OCI-LY1 (cell line): ENCODE data around the gene C10orf120.

Experiments used
- H2AFZ ChIP-seq: fragments of 200-600 bp; sonication (generic), shearing (Covaris generic); 2 replicates; pipeline ENCODE4 v1.6.0; 2014; ENCODE audit warnings: antibody characterized with exemption, mild to moderate bottlenecking, low read length
- H3F3A ChIP-seq: fragments of 200-600 bp; sonication (generic), shearing (Covaris generic); 2 replicates; pipeline ENCODE4 v1.6.0; 2014; ENCODE audit warnings: mild to moderate bottlenecking, antibody characterized with exemption, low read length, moderate library complexity; ENCODE audit not compliant: insufficient read depth
- H3K27ac ChIP-seq: fragments of 200-600 bp; sonication (generic); 2 replicates; pipeline ENCODE4 v1.5.1; 2014; ENCODE audit warnings: low read length, mixed run types, mild to moderate bottlenecking, low read depth; ENCODE audit not compliant: poor library complexity, severe bottlenecking
- H3K27me3 ChIP-seq: fragments of 200-600 bp; sonication (generic); 2 replicates; pipeline ENCODE4 v1.6.0; 2014; ENCODE audit warnings: antibody characterized with exemption, mild to moderate bottlenecking, low read length, moderate library complexity; ENCODE audit not compliant: insufficient read depth
- H3K36me3 ChIP-seq: fragments of 200-600 bp; sonication (generic); 2 replicates; pipeline ENCODE4 v1.6.1; 2014; ENCODE audit warnings: mild to moderate bottlenecking, antibody characterized with exemption, low read length, moderate library complexity, mixed read lengths; ENCODE audit not compliant: insufficient read depth
- H3K4me1 ChIP-seq: fragments of 200-600 bp; sonication (generic); 2 replicates; pipeline ENCODE4 v1.5.1; 2014; ENCODE audit warnings: mild to moderate bottlenecking, low read length, moderate library complexity; ENCODE audit not compliant: insufficient read depth, severe bottlenecking
- H3K4me2 ChIP-seq: fragments of 200-600 bp; sonication (generic), shearing (Covaris generic); 2 replicates; pipeline ENCODE4 v1.6.1; 2014; ENCODE audit warnings: low read length
- H3K4me3 ChIP-seq: fragments of 200-600 bp; sonication (generic); 2 replicates; pipeline ENCODE4 v1.5.1; 2014; ENCODE audit warnings: low read length, low read depth, mild to moderate bottlenecking, mixed read lengths; ENCODE audit not compliant: poor library complexity, severe bottlenecking
- H3K79me2 ChIP-seq: fragments of 200-600 bp; shearing (Covaris generic); 2 replicates; pipeline ENCODE4 v1.6.1; 2016; ENCODE audit warnings: mixed run types, low read length, mixed read lengths; ENCODE audit not compliant: insufficient read depth
- H3K9ac ChIP-seq: fragments of 200-600 bp; sonication (generic), shearing (Covaris generic); 2 replicates; pipeline ENCODE4 v1.6.1; 2014; ENCODE audit warnings: mild to moderate bottlenecking, low read length, mixed read lengths
- H3K9me2 ChIP-seq: fragments of 200-600 bp; sonication (generic), shearing (Covaris generic); 2 replicates; pipeline ENCODE4 v1.6.1; 2014; ENCODE audit warnings: low read depth, mild to moderate bottlenecking, low read length, mixed read lengths
- H3K9me3 ChIP-seq: fragments of 200-600 bp; shearing (Covaris generic); 2 replicates; pipeline ENCODE4 v1.6.1; 2014; ENCODE audit warnings: low read length, mixed read lengths
- H4K20me1 ChIP-seq: fragments of 200-600 bp; sonication (generic), shearing (Covaris generic); 2 replicates; pipeline ENCODE4 v1.6.0; 2016; ENCODE audit warnings: mild to moderate bottlenecking, low read length; ENCODE audit not compliant: insufficient read depth
- EZH2 ChIP-seq: fragments of 200-600 bp; sonication (generic), shearing (Covaris generic); IDR thresholded peaks from 2 replicates; pipeline ENCODE4 v1.8.0; 2017; ENCODE audit warnings: borderline replicate concordance, mixed run types, mild to moderate bottlenecking, antibody characterized with exemption, low read length, moderate library complexity, mixed read lengths
- TF ChIP-seq, protein P1 (sequence below): fragments of 200-600 bp; sonication (generic), shearing (Covaris generic); IDR thresholded peaks from 2 replicates; pipeline ENCODE4 v1.5.1; 2017; ENCODE audit warnings: mild to moderate bottlenecking, antibody characterized with exemption, low read length, moderate library complexity, mixed read lengths

C10orf120 gene

GRCh38 chr10:122701652-122702051, 2.0 kb upstream of the C10orf120 start:
- no peak overlapping the region for H3K4me2 ChIP-seq
- H3K9ac ChIP-seq = no peak overlapping the region
- no peaks in the 10 kb centered on the region for H3K27me3 ChIP-seq
- H3K79me2 ChIP-seq = no peaks in the 10 kb centered on the region
- no peaks in the 10 kb centered on the region for H3K9me2 ChIP-seq
- H3K4me1 ChIP-seq = no peaks in the 10 kb centered on the region
- H4K20me1 ChIP-seq = no peaks in the 10 kb centered on the region
- no peaks in the 10 kb centered on the region for H3F3A ChIP-seq
- H3K36me3 ChIP-seq = no peaks in the 10 kb centered on the region
- H3K27ac ChIP-seq = no peak overlapping the region
- H2AFZ ChIP-seq = no peak overlapping the region
- no peak for TF ChIP-seq EZH2
- TF ChIP-seq, protein P1, sequence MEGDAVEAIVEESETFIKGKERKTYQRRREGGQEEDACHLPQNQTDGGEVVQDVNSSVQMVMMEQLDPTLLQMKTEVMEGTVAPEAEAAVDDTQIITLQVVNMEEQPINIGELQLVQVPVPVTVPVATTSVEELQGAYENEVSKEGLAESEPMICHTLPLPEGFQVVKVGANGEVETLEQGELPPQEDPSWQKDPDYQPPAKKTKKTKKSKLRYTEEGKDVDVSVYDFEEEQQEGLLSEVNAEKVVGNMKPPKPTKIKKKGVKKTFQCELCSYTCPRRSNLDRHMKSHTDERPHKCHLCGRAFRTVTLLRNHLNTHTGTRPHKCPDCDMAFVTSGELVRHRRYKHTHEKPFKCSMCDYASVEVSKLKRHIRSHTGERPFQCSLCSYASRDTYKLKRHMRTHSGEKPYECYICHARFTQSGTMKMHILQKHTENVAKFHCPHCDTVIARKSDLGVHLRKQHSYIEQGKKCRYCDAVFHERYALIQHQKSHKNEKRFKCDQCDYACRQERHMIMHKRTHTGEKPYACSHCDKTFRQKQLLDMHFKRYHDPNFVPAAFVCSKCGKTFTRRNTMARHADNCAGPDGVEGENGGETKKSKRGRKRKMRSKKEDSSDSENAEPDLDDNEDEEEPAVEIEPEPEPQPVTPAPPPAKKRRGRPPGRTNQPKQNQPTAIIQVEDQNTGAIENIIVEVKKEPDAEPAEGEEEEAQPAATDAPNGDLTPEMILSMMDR = no peak
- H3K4me3 ChIP-seq = no peak overlapping the region
- no peaks in the 10 kb centered on the region for H3K9me3 ChIP-seq

GRCh38 chr10:122696687-122697086, 3.0 kb downstream of the C10orf120 start:
- Histone ChIP-seq H4K20me1 (no peaks in the 10 kb centered on the region), H3K27ac (no peak overlapping the region), H3F3A (no peaks in the 10 kb centered on the region), H3K27me3 (no peaks in the 10 kb centered on the region), H3K9ac (no peak overlapping the region), H3K79me2 (no peaks in the 10 kb centered on the region), H3K4me1 (no peaks in the 10 kb centered on the region), H3K36me3 (no peaks in the 10 kb centered on the region), H3K4me2 (no peak overlapping the region), H3K4me3 (no peak overlapping the region), H3K9me2 (no peaks in the 10 kb centered on the region), H3K9me3 (no peaks in the 10 kb centered on the region), H2AFZ (no peak overlapping the region)
- TF ChIP-seq, protein P1 = no peak
- TF ChIP-seq EZH2 = no peak

GRCh38 chr10:122692744-122693143, 6.9 kb downstream of the C10orf120 start:
- TF ChIP-seq EZH2 = no peak
- TF ChIP-seq, protein P1 = no peak
- Histone ChIP-seq H3K4me3 (no peak overlapping the region), H3K36me3 (no peaks in the 10 kb centered on the region), H3K9me3 (no peaks in the 10 kb centered on the region), H2AFZ (no peak overlapping the region), H4K20me1 (no peaks in the 10 kb centered on the region), H3K27ac (no peak overlapping the region), H3F3A (no peaks in the 10 kb centered on the region), H3K4me2 (no peak overlapping the region), H3K79me2 (no peaks in the 10 kb centered on the region), H3K27me3 (no peaks in the 10 kb centered on the region), H3K9ac (no peak overlapping the region), H3K4me1 (no peaks in the 10 kb centered on the region), H3K9me2 (no peaks in the 10 kb centered on the region)
